HG03045 (cell line): ENCODE data around the gene DST.
A peak's percentile ranks its signal among the peaks of the same experiment; 100 is the strongest.

ENCODE experiments used
- ATAC-seq: cut with Tn5 transposase; IDR thresholded peaks from one replicate; pipeline ENCODE4 v1.9.1; 2021; ENCODE audit warnings: mild to moderate bottlenecking, moderate library complexity; ENCODE audit not compliant: unreplicated experiment

Gene DST

DNA sequence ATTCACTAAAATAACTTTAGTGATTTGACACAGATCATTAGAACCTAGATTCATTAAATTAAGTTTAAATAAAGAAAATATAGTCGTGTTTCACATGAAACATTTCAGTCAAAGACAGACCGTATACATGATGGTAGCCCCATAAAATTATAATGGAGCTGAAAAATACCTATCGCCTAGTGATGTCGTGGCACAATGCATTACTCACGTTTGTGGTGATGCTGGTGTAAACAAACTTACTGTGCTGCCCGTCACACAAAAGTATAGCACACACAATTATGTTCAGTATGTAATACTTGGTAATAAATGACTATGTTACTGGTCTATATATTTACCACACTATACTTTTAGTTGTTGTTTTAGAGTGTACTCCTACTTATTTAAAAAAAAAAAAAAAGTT, 17.3 kb downstream of the DST start:
- ATAC-seq = no peak

GRCh38 chr6:56624728-56625069, 18.0 kb downstream of the DST start:
- ATAC-seq = no peak

DNA sequence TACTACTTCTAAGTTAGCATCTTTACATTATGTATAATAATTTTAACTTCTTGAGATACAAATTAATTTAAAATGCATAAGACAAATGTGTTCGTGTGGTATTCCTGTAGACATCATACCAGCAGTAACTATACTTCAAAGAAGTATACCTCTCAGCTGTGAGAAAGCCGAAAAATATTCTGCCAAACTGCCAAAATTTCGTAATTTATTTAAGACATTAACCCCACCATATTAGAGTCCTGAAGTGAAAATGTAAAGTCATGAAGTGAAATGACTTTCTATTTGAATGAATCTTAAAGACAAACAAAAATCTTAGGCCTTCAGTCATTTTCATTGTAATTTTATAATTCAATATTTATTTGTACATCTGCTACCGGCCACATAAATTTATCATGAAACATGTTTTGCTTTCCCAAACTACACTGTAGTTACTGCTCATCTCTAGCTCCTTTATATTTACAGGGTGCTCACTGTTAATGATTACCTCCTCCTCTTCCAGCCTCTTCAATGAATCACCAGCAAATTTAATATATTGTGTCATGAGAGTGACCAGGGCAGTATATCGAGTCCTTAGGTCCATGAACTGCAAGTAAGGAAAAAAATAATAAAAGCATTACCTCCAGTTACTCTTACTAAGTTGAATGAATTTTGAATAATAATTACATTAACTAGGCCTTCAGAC, 18.5 kb downstream of the DST start:
- ATAC-seq = no peak

GRCh38 chr6:56620229-56620868, 22.3 kb downstream of the DST start:
- no peak for ATAC-seq

DNA sequence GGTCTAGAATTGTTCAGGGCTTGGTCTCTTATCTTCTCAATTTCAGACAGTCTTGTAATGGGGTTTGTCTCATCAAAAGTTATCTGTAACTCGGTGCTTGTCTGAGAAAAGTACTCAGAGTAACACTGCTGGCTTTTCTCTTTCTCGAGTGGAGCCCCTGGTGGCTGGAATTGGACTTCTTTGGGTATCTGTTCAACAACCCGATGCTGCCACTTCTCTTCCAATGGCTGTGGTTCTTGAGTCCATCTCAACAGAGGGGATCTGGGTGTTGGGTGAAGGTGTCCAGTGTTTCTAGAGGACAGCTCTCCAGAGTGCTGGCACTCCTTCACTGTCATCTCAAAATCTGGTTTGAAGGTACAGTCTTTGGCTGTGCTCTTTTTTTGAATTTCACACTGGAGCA, 24.6 kb downstream of the DST start:
- no peak for ATAC-seq

GRCh38 chr6:56616967-56617366, 25.7 kb downstream of the DST start:
- ATAC-seq = no peak

GRCh38 chr6:56613247-56613851, 29.3 kb downstream of the DST start:
- no peak for ATAC-seq

- ATAC-seq = no peak
These were observed 34.4 kb downstream of the DST start for GRCh38 chr6:56608332-56608731.

DNA sequence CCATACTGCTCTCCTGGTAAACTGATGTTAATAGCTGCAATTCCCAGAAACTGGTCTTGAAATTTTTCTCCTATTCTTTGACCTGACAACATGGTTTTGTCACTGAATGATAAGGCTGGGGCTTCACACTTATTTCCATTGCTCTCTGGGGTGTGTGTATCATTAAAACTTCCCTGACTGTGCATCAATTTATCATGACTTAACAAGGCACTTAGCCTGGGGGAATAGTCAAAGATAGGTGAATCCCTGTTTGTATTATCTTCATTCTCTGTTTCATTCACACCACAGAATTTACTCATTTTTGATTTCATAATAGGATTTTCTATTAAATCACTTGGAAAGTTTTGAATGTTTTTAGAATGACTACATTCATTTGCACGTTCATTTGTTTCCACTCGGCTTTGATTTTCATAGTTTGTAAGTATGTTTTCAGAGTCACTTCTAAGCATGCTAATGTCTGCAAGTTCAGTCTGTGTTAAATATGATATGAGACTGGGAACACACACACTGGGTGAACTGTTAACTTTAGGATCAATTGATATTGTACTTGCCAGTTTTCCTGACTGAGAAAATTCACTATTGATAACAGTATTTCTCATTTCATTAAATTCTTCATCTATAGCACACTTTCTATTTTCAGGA, 35.5 kb downstream of the DST start:
- ATAC-seq = no peak

DNA sequence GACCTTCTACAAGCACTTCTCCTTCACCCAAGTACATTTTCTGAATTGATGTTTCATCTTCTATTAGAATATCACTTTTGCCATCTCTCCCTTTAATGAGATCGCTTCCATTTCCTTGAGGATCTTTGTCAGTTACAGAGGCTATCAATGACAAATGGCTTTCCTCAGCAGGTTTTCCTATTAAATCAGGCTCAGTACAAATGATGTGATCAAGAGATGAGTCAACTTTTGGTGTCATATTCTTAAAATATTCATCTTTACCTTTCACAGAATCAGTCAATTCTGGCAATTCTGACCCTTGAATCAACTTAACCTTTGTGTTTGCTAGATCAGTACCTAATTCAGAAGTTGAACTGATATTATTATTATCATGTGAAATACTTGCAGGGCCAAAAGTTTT, 37.3 kb downstream of the DST start:
- ATAC-seq = no peak

- ATAC-seq = no peak
These were observed 38.5 kb downstream of the DST start for GRCh38 chr6:56604186-56604585.

GRCh38 chr6:56601390-56601789, 41.3 kb downstream of the DST start:
- ATAC-seq = no peak

DNA sequence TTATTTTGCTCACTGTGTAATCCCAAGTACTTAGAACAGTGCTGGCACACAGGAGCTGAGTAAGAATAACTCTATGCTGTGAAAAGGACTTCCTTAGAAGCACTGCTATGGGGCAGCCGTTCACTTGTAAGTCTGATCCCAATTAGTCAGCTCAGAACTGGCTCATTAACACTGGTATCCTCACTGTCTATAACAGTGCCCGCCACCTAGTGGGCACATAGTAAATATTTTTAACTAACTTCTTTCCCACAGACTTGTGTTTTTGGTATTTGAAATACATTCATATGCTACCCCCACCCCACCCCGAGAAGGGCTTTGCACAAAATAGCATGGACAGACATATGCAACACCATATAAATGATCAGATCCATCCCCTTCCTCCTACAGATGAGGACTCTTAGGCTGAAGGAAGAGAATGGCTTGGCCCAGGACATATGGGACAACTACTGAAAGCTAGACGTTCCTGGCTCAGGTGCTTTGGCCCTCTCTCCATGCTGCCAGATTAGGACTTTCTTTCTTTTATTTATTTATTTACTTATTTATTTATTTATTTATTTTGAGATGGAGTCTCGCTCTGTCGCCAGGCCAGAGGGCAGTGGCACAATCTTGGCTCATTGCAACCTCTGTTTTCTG, 47.1 kb downstream of the DST start:
- peak; percentile 33 for ATAC-seq

DNA sequence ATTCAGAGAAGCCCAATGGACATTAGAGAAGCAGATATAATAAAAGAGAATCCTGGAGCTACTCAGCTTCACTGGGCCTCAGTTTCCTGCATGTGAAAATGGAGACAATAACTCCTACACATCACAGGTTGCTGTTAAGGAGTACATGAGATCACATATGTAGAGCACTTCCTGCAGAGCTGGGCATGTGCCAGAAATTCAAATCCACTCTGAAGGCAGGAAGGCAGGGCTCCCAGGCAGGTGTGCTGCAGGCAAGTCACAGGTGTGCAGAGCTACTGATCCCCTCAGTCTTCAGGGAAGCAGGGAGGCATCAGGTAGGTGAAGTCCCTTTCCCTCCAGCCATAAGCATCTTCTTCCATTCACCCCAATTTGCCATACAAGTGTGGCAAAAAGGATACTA, 48.0 kb downstream of the DST start:
- ATAC-seq = no peak

- ATAC-seq = peak; percentile 95
These were observed 48.8 kb downstream of the DST start for GRCh38 chr6:56593801-56594318.

DNA sequence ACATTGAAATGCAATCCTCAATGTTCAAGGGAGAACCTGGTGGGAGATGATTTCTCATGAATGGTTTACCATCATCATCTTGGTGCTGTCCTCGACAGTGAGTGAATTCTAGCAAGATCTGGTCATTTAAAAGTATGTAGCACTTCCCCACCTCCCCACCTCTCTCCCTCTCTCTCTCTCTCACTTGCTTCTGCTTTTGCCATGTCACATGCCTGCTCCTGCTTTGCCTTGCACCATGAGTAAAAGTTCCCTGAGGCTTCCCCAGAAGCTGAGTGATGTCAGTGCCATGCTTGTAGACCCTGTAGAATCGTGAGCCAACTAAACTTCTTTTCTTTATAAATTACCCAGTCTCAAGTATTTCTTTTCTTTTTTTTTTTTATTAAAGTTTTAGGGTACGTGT, 60.5 kb downstream of the DST start:
- no peak for ATAC-seq

- no peak for ATAC-seq
These were observed 61.3 kb downstream of the DST start for GRCh38 chr6:56581296-56581925.

- no peak for ATAC-seq
These were observed 62.4 kb downstream of the DST start for GRCh38 chr6:56580271-56580670.

DNA sequence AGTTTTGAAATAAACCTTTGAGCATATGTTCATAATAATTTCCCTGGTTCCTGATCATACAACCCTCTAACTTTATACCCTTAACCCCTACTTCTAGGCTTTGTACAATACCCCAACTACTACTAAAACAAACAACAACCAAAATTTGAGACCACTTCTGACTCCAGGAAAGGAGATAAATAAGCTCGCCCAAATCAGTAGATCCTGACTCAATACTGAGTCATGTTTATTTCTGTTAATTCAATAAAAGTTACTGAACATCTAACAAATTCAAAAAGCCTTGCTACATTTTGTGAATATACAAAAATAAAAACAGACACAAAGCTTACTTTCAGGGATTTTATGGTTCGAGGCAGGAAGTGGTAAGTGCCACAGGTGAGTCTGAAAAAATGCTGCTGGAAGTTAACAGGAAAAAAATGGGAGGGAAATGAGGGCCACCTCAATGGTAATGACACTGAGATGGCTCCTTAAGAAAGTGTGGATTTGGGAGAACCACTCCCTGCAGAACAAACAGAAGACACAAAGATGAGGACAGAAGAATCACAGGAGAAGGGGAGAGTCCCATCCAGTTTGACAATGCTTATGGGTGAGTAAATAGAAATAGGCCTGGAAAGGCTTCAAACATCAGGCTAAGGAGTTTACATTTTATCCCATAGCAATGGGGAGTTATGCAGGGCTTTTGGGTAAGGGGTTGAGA, 63.4 kb downstream of the DST start:
- no peak for ATAC-seq

DNA sequence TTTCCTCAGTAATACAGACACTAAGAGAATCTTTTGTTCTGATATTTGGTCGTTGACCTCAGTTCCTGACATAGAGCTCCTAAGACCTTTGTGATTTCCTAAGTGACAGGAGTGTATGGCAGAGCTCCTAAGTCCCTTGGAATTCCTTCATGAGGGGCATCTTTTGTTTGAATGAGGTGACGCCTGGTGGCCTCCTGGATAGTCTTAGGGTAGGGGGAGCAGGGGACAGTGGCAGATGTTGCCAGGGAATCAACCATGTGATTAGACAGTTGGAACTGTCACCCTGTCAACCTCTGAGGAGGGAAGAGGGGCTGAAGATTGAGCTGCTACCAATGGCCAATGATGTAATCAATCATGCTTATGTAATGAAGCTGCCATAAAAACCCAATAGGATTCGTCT, 67.0 kb downstream of the DST start:
- no peak for ATAC-seq
